ENCODE results near the gene SEPTIN5. TPM values are rescaled to one million over a fixed set of nuclear protein-coding genes. Genes with fewer than 3 reads are reported as not detected.

The SEPTIN5 gene
- total RNA-seq, 1 experiment from 2014 or later = not detected

GRCh38 chr22:19705181-19705934 is 8.9 kb upstream of the SEPTIN5 start:
- DNase-seq (ENCODE audit: low spot score) = no peak

GRCh38 chr22:19706661-19707151 is 7.6 kb upstream of the SEPTIN5 start:
- no peak for DNase-seq (ENCODE audit: low spot score)

GRCh38 chr22:19707347-19708290 is 6.7 kb upstream of the SEPTIN5 start:
- DNase-seq (ENCODE audit: low spot score) = no peak

GRCh38 chr22:19708321-19709011 is 5.8 kb upstream of the SEPTIN5 start:
- DNase-seq (ENCODE audit: low spot score) = no peak

GRCh38 chr22:19709063-19709769 is 5.1 kb upstream of the SEPTIN5 start:
- no peak for DNase-seq (ENCODE audit: low spot score)

GRCh38 chr22:19710020-19710768 is 4.1 kb upstream of the SEPTIN5 start:
- no peak for DNase-seq (ENCODE audit: low spot score)

GRCh38 chr22:19710769-19711106 is 3.6 kb upstream of the SEPTIN5 start:
- no peak for DNase-seq (ENCODE audit: low spot score)

- DNase-seq (ENCODE audit: low spot score) = no peak
Observed at GRCh38 chr22:19713245-19713644, 1.1 kb upstream of the SEPTIN5 start.

GRCh38 chr22:19713650-19714311 is 522 bp upstream of the SEPTIN5 start:
- DNase-seq (ENCODE audit: low spot score) = no peak

GRCh38 chr22:19715188-19715930 is 1.1 kb downstream of the SEPTIN5 start:
- no peak for DNase-seq (ENCODE audit: low spot score)

GRCh38 chr22:19716041-19716828 is 1.9 kb downstream of the SEPTIN5 start:
- no peak for DNase-seq (ENCODE audit: low spot score)

GRCh38 chr22:19716829-19717105 is 2.5 kb downstream of the SEPTIN5 start:
- DNase-seq (ENCODE audit: low spot score) = no peak

GRCh38 chr22:19717181-19717580 is 2.9 kb downstream of the SEPTIN5 start:
- no peak for DNase-seq (ENCODE audit: low spot score)

GRCh38 chr22:19717691-19718455 is 3.6 kb downstream of the SEPTIN5 start:
- peak; percentile 85 for DNase-seq (ENCODE audit: low spot score)

GRCh38 chr22:19718456-19719049 is 4.2 kb downstream of the SEPTIN5 start:
- DNase-seq (ENCODE audit: low spot score) = no peak

- DNase-seq (ENCODE audit: low spot score) = no peak
Observed at GRCh38 chr22:19719050-19719482, 4.8 kb downstream of the SEPTIN5 start.

GRCh38 chr22:19719488-19720021 is 5.3 kb downstream of the SEPTIN5 start:
- no peak for DNase-seq (ENCODE audit: low spot score)
